Measurements from ENCODE around the gene PELI1.

GRCh38 chr2:64126601-64127000 lies 17.6 kb downstream of the PELI1 start:
- TF ChIP-seq CTCF (IDR thresholded peaks at IDR 0.05) (no peak), POLR2A (IDR thresholded peaks at IDR 0.05) (no peak)

Measured in body of pancreas (tissue), 4 donors.